Osteoblast (primary cell): Measurements from ENCODE around the gene USP54. TPM values are rescaled to one million over a fixed set of nuclear protein-coding genes. Genes with fewer than 3 reads are reported as not detected.

ENCODE experiments used
- DNase-seq: peaks from one replicate; pipeline ENCODE4 v3.0.0; 2011; ENCODE audit warnings: low spot score, mixed read lengths; ENCODE audit not compliant: insufficient read length; ENCODE audit errors: missing footprints
- H2AFZ ChIP-seq: 2 replicates; pipeline ENCODE4 v1.6.0; 2011; ENCODE audit warnings: mild to moderate bottlenecking, low read length
- H3K27ac ChIP-seq: 2 replicates; pipeline ENCODE4 v1.5.1; 2011; ENCODE audit warnings: mild to moderate bottlenecking, low read depth, low read length, moderate library complexity
- H3K27me3 ChIP-seq: 2 replicates; pipeline ENCODE4 v1.6.0; 2012; ENCODE audit warnings: mild to moderate bottlenecking, control low read depth, inconsistent platforms, low read length, moderate library complexity; ENCODE audit not compliant: insufficient read depth
- H3K36me3 ChIP-seq: 2 replicates; pipeline ENCODE4 v1.5.1; 2011; ENCODE audit warnings: mild to moderate bottlenecking, low read length, control low read depth, moderate library complexity; ENCODE audit not compliant: insufficient read depth
- H3K4me1 ChIP-seq: 2 replicates; pipeline ENCODE4 v1.5.1; 2011; ENCODE audit warnings: mild to moderate bottlenecking, low read length, control low read depth, moderate library complexity; ENCODE audit not compliant: insufficient read depth
- H3K4me2 ChIP-seq: 2 replicates; pipeline ENCODE4 v1.6.0; 2011; ENCODE audit warnings: mild to moderate bottlenecking, low read length; ENCODE audit not compliant: insufficient read depth
- H3K4me3 ChIP-seq: fragments of 200-600 bp; sonication (generic); 3 replicates; pipeline ENCODE4 v1.5.1; 2012; ENCODE audit warnings: mild to moderate bottlenecking, low read length, inconsistent platforms; ENCODE audit not compliant: insufficient read depth
- H3K79me2 ChIP-seq: 2 replicates; pipeline ENCODE4 v1.6.0; 2012; ENCODE audit warnings: mild to moderate bottlenecking, low read length, control low read depth, inconsistent platforms; ENCODE audit not compliant: insufficient read depth
- H3K9me3 ChIP-seq: 2 replicates; pipeline ENCODE4 v1.5.1; 2011; ENCODE audit warnings: low read depth, low read length, control low read depth
- H4K20me1 ChIP-seq: 2 replicates; pipeline ENCODE4 v1.6.0; 2012; ENCODE audit warnings: mild to moderate bottlenecking, low read length, control low read depth; ENCODE audit not compliant: insufficient read depth
- total RNA-seq: library from RNA; depleted of rRNA; stranded (reverse); fragments of >200 nt; gene quantifications from 2 replicates; pipeline ENCODE4 v1.2.3, GENCODE V29; 2012
- TF ChIP-seq, protein P1 (sequence below): IDR thresholded peaks from 2 replicates; pipeline ENCODE4 v1.5.1; 2011; ENCODE audit warnings: mild to moderate bottlenecking, low read depth, low read length, moderate library complexity; ENCODE audit errors: extremely low read depth

Gene USP54
- total RNA-seq, 1 donor, result 25.0 TPM

GRCh38 chr10:73553761-73554160 is 37.4 kb downstream of the USP54 start:
- Histone ChIP-seq H3K4me2 (no peak overlapping the region), H3K36me3 (no peaks in the 10 kb centered on the region), H3K79me2 (no peaks in the 10 kb centered on the region), H3K9me3 (no peaks in the 10 kb centered on the region), H3K27ac (no peak overlapping the region), H2AFZ (no peak overlapping the region), H3K27me3 (no peaks in the 10 kb centered on the region), H3K4me1 (no peaks in the 10 kb centered on the region), H4K20me1 (no peaks in the 10 kb centered on the region), H3K4me3 (no peak overlapping the region)
- no peak for DNase-seq
- TF ChIP-seq, protein P1, sequence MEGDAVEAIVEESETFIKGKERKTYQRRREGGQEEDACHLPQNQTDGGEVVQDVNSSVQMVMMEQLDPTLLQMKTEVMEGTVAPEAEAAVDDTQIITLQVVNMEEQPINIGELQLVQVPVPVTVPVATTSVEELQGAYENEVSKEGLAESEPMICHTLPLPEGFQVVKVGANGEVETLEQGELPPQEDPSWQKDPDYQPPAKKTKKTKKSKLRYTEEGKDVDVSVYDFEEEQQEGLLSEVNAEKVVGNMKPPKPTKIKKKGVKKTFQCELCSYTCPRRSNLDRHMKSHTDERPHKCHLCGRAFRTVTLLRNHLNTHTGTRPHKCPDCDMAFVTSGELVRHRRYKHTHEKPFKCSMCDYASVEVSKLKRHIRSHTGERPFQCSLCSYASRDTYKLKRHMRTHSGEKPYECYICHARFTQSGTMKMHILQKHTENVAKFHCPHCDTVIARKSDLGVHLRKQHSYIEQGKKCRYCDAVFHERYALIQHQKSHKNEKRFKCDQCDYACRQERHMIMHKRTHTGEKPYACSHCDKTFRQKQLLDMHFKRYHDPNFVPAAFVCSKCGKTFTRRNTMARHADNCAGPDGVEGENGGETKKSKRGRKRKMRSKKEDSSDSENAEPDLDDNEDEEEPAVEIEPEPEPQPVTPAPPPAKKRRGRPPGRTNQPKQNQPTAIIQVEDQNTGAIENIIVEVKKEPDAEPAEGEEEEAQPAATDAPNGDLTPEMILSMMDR, result no peak

DNA sequence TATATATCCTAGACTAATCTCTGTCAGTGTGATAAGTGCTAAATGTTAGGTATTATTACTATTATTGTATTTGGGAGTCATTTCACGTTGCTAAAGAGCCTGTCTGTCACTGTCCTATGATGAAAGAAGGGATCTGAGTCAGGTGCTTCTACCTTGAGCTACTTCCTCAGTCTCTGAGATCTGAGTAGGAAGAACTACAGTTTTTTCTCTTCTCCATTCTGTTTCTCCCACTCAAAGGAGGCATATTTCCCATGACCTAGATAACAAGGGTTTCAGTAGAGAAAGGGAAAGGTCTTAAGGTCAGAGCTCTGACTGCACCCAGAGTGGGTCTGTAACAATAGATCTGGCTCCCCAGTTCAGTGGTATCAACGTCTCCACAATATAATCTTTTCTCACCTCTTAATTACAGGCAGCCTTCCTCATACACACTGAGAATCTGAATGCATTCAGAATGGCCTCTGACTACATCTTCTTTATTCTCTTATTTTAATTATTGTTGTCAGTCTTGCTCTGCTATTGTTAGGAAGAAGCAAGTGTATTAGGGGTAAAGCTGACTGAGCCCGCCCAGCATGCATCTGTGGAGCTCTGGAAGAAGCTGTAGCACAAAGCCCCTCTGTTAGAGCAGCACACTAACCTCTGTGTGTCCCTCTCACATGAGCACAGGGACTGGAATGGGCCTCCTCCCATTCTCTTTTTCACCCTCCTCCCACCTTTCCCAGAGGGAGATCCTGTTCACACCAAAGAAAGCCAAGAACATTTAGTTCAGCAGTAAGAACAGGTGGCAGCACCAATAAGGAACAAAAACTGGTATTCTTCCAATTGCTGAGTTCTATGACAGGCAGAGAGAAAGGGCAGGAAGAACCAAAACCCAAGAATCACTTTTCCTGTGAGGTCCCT is 38.1 kb downstream of the USP54 start:
- no peaks in the 10 kb centered on the region for H3K4me1 ChIP-seq
- no peaks in the 10 kb centered on the region for H3K79me2 ChIP-seq
- no peaks in the 10 kb centered on the region for H3K36me3 ChIP-seq
- no peak overlapping the region for H3K4me2 ChIP-seq
- no peaks in the 10 kb centered on the region for H4K20me1 ChIP-seq
- TF ChIP-seq, protein P1, result no peak
- H3K27ac ChIP-seq, result no peak overlapping the region
- H3K4me3 ChIP-seq, result no peak overlapping the region
- DNase-seq, result no peak
- H3K9me3 ChIP-seq, result no peaks in the 10 kb centered on the region
- H3K27me3 ChIP-seq, result no peaks in the 10 kb centered on the region
- H2AFZ ChIP-seq, result no peak overlapping the region

DNA sequence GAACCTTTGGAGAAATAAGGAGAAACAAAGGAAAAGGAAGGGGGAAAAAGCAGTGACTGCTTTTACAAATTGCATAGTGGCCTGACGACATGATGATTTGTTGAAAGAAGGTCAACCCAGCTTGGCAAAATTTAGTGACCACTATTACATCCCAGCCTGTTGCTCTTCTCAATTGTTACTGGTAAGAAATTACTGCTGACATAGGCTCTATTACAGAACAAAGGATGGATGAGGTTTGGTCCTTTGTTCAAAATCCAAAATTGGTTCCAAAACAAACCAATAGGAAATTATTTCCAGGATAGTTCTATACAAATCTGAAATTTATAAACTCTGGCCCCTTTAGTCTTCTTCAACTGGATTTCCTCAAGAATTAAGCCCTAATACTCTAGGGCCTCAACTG is 39.6 kb downstream of the USP54 start:
- Histone ChIP-seq H3K27me3 (no peaks in the 10 kb centered on the region), H2AFZ (no peak overlapping the region), H3K4me1 (no peaks in the 10 kb centered on the region), H4K20me1 (no peaks in the 10 kb centered on the region), H3K36me3 (no peaks in the 10 kb centered on the region), H3K27ac (no peak overlapping the region), H3K9me3 (no peaks in the 10 kb centered on the region), H3K4me3 (no peak overlapping the region), H3K4me2 (no peak overlapping the region), H3K79me2 (no peaks in the 10 kb centered on the region)
- TF ChIP-seq, protein P1, result no peak
- no peak for DNase-seq

DNA sequence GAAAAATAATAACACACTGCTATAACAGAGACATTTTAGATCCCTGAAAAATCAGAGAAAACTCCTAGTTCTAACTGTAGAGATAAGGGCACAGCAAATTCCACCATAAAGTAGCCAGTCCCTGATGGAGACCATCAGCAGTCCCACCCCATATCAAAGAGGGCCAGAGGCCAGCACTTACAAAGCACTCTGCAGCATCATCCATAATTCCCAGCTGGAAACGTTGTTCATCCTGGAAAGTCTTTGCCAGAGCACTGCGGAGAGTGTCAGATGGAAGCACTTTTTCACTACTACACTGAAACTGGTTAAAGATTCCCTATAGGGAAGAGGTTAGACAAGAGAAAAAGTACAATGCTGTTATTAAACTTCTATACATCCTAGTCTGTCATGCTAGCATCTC is 45.8 kb downstream of the USP54 start:
- Histone ChIP-seq H3K36me3 (no peaks in the 10 kb centered on the region), H3K4me1 (no peaks in the 10 kb centered on the region), H3K27me3 (no peaks in the 10 kb centered on the region), H3K27ac (no peak overlapping the region), H3K79me2 (no peaks in the 10 kb centered on the region), H3K4me3 (no peak overlapping the region), H2AFZ (no peak overlapping the region), H3K9me3 (no peaks in the 10 kb centered on the region), H4K20me1 (no peaks in the 10 kb centered on the region), H3K4me2 (no peak overlapping the region)
- DNase-seq, result no peak
- TF ChIP-seq, protein P1, result no peak
